GM21737 (cell line): ENCODE results near the gene ADCY7.

Source experiments
- ATAC-seq: cut with Tn5 transposase; IDR thresholded peaks from one replicate; pipeline ENCODE4 v1.9.1; 2021; ENCODE audit warnings: mild to moderate bottlenecking, moderate library complexity; ENCODE audit not compliant: unreplicated experiment

Gene ADCY7

DNA sequence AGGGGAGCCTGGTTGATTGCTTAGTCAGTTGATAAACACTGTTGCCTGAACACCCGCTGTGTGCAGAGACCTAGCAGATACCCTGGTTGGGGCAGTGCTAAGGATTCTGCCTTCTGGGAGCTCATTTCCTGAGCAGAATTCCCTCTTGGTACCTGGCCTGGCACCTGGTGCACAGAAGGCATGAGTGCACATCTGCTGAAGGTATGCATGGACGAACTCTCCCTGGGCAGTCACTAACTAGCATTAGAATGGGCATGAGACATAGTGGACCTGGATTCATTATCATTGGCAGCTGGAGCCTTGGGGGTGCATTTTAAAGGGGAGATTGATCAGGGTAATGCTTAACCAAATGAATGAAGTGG is 13.1 kb downstream of the ADCY7 start:
- no peak for ATAC-seq

DNA sequence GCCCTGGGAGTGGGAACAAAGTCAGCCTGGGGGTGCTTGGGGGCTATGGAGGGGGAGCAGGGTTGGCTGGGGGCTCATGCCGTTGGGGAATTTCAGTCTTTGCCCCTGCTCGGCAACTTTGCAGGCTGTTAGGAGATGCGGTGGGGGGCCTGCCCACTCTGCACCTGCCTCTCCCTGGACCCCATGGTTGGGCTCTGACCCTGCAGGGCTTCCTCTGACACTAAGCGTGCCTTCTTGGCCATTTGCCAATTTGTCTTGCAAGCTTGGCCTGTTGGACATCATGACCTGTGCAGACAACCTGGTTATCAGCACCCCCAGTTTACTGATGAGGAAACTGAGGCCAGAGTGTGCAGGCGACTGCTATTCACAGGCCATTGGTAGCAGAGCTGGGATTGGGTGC is 14.6 kb downstream of the ADCY7 start:
- no peak for ATAC-seq

DNA sequence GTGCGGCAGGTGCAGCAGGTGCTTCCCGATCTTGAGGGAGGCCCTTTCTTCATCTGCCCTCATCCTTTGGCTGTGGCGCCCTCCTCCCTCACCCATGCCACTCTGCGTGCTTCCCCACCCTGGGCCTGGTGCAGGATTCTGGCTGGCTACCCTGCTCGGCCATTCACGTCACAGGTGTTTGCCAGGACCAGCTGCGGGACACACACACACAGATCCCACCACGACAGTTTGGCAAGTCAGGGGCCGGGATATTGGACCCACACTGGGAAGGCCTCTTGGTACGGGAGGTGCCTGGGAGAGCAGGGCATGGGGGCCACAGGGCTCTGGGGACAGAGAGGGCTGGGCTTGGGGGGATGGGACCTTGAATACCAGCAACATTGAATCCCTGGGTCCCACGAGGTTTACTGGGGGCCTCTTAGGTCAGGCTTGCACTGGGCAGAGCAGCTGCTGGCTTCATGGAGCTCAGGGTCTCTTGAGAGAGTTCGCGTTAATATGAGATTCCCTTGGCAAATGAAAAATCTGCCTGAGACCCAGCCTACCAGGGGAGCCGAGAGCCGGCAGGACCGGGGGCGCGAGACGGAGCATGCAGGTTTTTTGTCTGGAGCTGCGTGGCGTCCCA is 15.1 kb downstream of the ADCY7 start:
- ATAC-seq, result peak; percentile 1

DNA sequence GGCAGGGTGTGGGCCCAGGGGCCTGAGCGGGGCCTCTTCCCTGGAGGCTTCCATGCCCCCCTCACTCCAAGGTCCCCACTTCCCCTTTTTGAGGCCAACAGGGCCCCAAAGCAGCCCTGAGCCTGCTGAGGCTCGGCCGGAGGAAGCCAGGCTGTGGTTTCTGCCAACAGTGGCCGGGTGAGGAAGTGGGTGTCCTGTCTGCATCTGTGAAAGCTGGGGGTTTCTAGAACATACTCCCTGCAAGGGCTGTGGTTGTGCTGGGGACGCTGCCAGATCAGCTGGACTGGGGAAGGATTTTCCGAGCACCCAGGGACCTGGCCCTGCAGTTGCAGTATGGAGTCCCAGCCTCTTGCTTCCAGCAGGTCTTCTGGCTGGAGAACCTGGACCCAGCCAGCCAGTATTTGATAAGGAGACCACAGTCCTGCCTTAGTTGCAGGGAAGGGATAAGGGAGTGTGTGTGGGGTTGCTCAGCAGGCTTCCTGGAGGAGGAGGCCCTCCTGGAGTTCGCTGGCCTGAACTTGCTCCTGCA is 15.7 kb downstream of the ADCY7 start:
- peak; percentile 91 for ATAC-seq

DNA sequence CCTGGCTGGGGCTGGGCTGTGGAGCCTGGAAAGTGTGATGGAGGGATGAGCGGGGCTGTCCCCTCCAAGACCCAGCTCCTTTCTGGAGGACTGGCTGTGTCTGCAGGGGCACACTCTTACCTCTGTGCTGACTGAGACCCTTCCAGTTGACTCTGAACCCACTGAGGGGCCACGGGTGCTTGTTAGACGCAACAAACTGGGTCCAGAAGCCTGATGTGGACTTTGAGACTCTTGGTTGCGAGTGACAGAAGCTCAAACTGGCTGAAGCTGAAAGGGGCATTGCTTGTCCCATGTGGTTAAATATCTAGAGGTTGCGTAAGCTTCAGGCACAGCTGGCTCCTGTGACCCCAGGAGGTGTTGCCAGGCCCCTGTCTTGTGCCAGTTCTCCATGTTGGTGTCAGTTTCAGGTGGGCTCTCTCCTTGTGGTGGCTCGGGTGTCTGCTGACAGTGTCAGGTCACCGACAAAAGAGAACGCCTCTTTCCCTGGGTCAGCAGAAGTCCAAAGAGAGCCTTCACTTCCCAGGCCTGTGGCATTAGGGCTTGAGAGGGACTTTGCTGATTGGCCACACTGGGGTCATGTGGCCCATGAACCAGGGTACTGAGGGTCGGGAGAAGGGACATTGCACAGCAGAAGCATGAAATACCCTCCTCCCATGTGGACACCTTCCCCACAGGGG is 16.7 kb downstream of the ADCY7 start:
- no peak for ATAC-seq

DNA sequence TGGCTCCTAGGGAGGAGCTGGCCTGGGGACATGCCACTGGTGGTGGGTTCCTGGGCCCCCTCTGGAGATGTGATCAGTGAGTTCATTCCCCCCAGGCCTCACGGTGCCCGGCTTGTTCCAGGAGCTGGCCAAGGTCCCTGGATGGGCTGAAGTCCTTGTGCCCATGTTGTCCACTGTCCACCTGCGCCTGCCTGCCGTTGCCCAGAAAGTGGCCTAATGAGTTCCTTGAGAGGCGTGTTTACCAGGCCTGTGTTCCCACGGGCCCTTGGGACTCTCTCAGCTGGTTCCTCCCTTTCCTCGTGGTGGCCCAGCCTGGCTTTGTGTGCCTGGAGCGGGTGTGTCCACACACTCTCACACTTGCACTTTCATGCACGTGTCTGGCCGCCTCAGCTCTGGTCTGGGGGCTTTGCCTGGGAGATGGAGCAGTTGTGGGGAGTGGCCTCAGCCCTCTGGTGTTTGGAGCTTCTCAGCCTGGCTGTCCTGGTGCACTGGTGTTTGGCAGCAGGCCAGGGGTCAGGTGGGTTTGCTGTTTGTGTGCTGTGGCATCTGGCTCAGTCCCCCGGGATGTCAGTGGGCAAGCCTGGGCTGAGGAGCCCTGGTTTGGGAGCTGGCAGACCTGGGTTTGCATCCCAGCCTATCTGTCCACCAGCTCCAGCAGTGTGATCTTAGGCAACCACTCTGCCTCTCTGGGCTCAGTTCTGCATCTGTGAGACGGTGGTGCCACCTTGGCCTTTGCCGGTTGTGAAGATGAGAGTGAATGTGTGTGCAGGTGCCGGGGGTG is 18.0 kb downstream of the ADCY7 start:
- no peak for ATAC-seq

DNA sequence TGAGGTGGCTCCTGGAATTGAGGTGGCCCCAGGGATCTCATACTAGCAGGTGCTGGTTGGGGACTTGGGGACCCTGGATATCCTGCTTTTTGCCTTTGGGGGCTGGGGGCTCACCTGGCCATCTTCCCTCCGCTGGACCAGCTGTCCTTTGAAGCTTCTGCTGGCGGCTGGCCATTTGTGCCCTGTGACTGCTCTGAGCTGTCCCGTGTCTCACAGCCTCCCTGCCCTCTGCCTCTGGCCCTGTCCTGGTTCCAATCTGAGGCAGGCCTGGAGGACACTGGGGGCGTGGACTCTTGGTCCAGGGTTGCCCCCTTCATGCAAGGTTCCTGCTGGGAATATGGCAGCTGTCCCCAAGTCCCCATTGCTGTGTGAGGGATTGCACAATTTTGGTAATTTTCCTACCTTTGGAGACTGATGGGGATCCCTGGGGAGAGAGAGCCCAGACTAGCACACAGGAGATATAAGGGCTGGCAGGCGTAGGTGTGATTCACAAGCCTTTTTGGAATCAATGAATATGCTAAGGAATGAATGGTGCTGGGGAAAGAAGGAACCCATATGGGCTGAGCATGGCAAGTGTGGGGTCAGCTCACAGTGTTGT is 19.2 kb downstream of the ADCY7 start:
- ATAC-seq, result no peak

DNA sequence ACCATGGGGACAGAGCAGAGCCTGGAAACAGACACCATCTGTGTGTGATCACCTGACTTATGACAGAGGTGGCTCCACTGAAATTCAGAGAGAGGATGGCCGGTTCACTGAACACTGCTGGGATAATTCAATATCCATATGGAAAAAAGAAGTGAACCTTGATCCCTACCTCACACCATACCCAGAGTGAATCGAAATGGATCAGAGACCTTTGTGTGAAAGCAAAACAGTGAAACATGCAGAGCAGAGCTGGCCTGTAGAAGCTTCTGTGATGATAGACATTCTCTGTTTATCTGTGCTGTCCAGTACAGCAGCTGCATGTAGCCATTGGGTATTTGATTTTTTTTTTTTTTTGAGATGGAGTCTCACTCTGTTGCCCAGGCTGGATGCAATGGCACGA is 20.3 kb downstream of the ADCY7 start:
- no peak for ATAC-seq

DNA sequence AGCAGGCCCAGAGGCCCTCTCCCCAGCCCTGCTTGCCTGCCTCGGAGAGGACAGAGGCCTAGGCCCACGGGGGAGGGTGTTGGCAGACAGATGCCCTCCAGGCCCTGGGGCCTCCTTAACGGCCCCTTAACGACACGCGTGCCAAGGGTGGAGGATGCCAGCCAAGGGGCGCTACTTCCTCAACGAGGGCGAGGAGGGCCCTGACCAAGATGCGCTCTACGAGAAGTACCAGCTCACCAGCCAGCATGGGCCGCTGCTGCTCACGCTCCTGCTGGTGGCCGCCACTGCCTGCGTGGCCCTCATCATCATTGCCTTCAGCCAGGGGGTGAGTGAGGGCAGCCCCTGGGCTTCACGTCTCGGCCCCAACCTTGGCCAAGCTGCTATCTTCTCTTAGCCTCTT is 21.7 kb downstream of the ADCY7 start:
- no peak for ATAC-seq

DNA sequence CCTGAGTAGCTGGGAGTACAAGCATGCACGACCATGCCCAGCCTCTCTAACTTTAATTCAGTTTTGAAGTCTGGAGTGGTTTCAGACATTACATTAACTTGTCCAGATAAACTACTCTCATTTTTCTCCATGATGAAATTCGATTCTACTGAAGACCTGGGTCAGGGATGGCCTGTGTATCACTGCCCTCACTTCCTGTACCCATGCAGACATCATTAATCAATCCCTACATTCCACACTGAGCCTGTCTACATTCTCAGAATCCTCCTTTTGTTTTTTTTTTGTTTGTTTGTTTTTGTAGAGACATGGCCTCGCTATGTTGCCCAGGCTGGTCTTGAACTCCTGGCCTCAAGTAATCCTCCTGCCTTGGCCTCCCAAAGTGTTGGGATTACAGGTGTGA is 22.6 kb downstream of the ADCY7 start:
- no peak for ATAC-seq

DNA sequence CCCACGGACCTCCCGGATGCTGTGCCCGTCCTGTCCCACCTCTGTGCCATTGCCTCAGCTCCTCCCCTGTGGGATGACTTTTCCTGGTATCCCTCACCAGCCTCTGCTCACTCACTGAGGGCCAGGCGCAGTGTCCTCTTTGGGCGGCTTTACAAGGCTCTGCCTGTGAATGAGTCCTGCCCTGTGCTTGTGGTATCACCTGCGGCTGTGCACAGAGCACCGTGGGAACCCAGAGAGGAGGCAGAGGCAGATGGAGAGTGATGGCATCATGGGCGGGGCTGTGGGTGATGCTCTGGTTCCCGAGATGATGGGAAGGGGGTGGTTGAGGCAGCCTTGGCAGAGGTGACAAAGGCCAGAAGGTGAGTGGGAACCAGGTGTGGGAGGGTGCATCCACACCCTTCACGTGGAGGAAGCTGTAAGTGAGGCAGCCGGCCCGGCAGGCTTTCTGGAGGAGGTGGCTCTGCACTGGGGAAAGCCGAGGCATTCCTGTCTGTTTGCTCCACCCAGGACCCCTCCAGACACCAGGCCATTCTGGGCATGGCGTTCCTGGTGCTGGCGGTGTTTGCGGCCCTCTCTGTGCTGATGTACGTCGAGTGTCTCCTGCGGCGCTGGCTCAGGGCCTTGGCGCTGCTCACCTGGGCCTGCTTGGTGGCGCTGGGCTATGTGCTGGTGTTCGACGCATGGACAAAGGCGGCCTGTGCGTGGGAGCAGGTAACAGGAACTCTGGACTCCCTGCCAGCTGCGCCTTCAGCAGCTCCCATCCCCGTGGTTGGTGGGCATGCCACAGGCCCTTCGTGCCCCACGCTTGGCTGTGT is 23.8 kb downstream of the ADCY7 start:
- no peak for ATAC-seq

DNA sequence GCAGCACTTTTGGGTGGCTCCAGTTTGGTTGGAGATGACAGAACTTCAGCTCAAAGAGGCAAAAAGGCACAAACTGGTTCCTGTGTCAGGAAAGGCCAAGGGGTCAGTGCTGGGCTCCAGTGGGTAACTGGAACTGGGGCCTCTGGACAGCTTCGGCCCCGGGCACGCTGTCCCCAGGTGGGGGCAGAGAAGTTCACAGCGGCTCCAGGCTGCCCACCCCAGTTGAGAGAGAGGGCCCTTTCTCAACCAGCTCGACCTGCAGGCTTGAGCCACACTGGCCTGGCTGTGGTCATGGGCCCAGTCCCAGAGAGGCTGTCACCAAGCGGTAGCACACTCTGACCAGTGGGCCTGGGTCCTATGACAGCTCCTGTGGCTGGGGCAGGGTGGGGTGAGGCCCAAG is 24.5 kb downstream of the ADCY7 start:
- ATAC-seq, result no peak

DNA sequence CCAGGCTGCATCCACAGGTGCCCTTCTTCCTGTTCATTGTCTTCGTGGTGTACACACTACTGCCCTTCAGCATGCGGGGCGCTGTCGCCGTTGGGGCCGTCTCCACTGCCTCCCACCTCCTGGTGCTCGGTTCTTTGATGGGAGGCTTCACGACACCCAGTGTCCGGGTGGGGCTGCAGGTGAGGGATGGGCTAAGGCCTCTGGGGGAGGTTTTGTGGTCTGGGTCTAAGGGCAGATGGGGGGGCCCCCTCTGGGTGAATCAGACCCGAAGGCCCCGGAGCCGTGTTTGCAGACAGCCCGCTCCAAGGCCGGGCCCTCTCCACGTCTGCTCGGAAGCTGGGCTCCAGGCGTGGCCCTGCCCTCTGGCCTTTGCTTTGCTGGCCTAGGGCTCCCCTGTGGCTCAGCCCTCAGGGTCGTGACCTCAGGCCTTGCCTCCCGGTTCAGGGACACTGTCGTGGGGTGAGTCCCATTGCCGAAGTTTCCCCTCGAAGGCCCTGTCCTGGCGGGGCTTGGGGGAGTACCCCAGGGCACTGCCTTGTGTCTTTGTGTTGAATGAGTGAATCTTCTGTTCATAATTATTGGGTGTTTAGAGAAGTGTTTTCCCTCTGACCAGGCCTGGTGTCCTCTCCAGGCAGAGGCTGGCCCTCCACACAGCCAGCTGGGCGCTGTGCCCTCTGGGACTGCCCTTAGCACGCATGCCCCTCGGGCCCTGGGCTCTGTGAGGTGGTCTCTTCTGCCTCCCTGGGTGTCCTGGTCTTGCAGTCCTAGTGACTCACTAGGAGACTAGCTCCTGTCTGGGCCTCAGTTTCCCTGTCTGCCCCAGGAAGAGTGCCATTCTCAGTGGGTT is 25.6 kb downstream of the ADCY7 start:
- no peak for ATAC-seq

DNA sequence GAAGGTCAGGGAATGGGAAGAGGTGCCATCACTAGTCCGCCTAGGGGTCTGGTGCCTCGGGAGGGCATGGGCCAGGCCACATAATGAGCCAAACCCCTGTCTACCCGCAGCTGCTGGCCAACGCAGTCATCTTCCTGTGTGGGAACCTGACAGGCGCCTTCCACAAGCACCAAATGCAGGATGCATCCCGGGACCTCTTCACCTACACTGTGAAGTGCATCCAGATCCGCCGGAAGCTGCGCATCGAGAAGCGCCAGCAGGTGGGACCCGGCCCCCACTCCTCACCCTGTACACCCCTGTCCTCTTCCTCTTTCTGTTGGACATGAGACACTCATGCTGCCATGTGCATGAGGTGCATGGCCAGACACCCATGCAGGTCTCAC is 26.2 kb downstream of the ADCY7 start:
- ATAC-seq, result no peak

DNA sequence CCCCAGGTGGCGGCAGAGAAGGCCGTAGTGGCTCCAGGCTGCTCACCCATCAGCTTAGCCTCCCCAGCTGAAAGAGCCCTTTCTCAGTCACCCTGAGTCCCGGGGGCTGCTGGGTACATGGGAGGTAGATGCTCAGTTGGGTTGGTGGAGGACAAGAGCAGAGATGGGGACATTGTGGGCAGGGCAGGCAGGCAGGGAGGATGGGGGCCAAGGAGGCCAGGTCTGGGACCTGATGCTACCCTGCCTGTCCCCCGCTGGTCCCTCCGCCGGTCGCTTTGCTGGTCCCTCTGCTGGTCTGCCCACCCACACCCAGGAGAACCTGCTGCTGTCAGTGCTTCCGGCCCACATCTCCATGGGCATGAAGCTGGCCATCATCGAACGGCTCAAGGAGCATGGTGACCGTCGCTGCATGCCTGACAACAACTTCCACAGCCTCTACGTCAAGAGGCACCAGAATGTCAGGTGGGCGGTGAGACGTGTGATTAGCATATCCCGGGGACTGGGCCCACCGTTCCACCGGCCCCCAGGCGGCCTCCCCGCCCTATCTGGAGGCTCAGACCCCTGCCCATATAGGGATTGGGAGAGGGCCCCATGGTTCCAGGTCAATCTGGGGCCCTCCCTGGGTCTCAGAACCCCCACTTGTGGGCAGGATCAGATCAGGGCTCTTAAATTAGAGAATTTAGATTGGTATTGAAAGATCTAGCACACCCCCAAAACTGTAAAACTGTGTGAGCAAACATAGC is 26.9 kb downstream of the ADCY7 start:
- no peak for ATAC-seq

DNA sequence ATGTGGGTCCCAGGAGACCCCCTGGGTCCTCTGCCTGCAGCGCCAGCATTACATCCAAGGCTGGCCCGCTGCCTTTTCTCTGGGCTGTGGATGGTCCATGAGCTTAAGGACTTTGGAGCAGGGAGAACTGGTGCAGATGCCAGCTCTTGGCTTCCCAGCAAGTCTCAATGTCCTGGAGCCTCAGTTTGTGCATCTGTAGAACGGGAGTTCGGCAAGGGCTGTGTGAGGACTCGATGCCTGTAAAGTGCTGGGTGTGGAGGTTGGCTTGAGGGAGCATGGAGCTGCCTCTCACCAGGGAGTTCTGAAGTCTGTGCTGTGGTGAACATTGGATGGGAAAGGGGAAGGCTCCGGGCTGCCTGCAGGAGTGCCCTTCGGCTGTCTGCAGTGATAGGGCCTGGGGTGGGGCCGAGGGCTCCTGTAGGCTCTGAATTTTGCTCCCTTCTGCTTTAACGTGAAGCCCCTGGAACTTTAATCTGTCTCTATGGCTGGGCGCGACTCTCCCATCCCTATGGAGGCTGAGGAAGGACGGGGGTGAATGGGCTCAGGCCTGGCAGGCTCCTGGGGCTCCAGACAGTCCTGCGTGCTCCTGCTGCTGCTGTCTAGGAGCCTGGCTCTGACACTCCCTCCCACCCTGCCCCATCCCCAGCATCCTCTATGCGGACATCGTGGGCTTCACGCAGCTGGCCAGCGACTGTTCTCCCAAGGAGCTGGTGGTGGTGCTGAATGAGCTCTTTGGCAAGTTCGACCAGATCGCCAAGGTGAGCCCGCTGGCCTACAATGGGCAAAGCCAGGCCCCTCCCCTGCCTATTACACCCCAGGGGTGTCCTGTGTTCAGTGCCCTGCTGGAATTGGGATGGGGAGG is 27.9 kb downstream of the ADCY7 start:
- ATAC-seq, result no peak

DNA sequence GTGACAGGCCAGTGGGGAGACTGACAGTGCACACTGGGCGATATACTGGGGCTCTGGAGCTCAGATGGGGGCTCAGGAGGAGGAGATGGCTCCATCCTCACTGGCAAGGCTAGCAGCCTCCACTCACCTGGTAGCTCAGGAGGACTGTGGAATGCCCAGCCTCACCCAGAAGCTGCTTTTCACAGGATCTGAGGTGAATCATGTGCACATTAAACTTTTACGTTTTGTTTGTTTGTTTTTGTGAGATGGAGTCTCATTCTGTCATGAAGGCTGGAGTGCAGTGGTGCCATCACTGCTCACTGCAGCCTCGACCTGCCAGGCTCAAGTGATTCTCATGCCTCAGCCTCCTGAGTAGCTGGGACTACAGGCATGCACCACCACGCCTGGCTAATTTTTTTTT is 28.6 kb downstream of the ADCY7 start:
- ATAC-seq, result no peak

DNA sequence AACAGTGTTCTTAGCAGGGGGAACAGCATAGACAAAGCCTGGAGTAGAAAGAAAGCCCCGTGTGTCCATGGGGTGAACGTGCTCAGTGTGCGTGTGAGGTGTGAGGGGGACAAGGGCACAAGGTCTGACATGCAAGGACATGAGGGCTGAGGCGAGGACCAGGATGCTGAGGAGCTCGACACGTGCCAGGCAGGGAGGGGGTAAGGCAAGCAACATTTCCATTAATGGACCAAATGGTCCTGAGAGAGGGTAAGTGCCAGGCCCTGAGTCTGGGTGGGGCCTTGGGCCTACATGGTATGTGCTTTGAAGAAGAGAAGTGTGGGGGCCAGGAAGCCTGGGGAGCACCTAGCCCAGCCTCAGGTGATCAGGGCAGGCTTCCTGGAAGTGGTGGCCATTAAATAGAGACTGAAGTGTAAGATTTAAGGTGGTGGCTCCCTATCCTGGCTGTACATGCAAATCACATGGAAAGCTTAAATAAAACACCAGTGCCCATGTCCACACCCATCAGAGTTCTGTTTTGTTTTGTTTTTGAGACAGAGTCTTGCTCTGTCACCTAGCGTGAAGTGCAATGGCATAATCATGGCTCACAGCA is 29.3 kb downstream of the ADCY7 start:
- ATAC-seq, result no peak
